ENCODE measurements around the gene PBXIP1.

The PBXIP1 gene

DNA sequence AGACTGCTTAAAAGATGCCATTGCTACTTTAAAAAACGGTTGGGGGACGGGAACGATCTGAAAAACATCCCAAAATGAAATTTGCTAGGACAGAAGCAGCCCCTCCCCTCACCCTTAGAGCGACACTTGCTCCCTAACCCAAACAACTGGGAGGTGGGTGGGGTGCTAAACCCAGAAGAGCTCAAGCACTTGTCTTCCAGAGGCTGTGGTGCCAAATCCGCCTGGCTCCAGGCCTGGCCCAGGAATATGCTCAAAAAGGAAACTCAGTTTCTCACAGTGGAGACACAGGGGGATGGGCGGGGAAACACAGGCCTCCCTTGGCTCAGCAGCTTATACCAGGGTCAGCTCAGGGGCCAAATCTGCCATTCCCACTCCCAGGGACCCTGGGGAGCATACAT lies 644 bp upstream of the PBXIP1 start:
- no peak for DNase-seq

DNA sequence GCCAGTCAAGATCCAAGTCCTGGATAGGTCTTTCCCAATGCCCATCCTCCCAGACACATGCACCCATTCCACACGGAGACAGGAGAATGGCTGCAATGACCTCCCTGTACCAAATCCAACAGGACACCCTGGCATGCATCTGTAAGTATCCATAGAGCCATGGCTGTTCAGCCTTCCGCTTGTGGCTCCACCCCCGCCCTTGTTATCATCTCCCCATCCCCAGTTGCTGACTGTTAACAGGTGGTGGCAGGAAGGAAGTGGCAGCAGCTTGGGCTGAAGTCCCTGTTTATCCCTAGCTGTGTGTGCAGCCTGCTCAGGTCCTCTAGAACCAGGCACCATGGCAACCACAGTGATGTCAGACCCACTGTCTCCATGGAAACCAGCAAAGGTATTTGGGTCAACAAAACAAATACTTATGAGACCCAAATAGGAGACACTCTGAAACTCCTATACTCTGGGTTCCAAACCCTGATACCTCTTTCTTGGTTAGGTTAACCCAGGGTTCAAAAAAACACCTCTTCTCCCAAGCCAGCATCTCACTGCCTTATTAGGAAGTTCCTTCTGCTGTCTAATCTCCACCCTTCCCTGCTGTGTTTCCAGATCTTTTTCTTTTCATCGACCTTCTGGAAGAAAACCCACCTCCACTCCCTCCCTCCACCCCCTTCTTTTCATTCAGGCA lies 721 bp downstream of the PBXIP1 start:
- no peak for DNase-seq

DNA sequence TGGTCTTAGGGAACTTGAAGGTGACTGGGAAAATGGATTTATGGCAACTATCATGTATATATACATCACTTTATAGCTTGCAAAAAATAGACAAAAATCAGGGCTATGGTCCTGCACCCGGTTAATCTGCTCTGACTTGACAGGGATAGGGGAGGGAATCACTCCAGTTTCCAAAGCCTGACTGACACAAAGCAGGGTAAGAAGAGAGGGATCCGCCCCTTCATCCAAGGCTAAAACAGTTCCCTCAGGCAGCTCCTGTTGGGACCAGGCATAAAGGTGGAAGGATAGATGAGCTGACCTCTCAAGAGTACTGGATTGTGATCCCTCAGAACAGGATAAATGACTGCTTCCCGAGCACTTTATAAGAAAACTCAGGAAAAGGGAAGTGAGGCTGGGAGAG lies 1.4 kb downstream of the PBXIP1 start:
- no peak for DNase-seq

DNA sequence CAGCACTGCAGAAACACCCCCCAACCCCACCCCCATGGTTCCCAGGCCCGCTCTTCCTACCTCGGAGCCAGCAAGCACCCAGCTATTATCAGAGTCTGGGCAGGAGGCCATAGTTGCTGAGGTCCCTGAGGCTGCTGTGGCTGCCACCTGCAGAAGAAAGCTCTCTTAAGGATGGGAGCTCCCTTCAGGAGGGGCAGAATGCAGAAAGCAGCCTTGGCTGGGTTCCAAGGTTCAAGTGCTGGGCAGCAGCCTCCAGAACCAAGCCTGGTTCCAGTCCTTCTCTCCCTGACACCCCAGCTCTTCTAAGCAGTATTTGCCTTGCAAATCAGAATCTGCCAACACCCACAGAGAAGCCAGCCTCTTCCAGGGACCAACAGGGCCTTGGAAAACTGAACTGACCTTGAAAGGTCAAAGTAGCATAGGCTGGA lies 2.3 kb downstream of the PBXIP1 start:
- no peak for DNase-seq

DNA sequence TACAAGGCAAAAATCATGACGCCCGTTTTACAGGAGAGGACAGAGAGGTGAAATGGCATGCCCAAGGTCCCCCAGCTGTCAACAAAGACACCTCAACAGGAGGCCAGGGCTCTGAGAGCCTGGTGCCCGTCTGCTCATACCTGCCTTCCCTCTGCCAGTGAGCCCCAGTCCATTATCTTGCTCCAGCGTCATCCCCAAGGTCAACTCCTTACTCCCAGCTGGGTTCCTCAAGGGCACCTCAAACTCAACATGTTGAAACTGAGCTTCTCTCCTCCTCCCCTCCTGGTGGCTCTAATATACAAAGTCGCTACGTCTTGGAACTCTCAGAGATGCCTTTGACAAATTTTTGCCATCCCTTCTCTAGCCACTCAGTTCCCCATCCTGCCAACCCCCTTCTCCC lies 3.2 kb downstream of the PBXIP1 start:
- DNase-seq: no peak

DNA sequence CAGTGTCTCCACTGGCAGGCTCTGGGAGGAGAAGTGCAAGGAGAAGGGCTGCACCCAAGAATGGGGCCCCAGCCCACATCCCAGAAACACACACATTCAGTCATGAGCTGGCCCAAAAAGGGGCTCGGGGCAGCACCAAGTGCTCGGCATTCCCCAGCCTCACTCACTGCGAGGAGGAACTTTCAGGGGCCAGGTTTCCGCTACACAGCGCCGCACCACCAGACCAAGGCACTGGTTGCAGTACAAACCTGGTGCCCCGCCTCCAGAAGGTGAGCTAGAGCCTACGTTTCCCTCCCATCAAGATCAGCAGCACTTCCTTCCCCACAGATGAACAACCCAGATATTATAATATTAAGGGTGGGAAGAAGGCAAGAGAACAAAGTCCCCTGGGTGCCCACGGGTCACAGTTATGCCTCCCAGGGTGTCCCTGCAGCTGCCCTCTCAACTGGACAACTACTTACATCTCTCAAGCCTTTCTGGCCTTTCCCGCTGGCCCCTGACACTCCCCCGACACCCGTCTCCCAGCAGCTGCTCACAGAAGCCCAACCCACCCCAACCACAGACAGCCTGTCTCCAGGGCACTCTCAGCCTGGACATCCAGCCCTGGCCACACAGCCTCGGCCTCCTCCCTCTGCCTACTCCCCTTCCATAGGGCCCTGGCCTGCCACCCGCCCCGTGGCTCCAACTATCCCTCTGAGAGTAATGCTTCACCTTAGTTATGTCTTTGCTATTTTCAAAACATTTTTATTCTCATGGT lies 3.8 kb downstream of the PBXIP1 start:
- DNase-seq: no peak

DNA sequence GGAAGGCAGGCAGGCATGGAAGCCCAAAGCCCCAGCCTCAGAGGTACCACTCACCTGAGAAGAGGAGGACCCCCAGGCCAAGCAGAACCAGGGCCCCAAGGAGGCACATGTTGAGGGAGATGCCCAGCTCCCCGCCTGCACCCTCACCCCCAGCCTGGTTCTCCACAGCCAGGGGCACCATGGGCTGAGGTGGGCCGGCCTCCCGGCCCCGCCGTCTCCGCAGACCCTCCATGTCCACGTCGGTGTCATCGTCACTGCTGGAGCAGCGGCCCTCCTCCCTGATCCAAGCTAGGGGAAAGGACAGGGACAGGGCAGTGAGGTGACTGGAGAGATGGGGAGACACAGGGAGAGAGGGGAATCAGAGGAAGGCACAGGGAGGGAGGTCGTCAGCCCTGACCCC lies 7.8 kb downstream of the PBXIP1 start:
- no peak for DNase-seq

DNA sequence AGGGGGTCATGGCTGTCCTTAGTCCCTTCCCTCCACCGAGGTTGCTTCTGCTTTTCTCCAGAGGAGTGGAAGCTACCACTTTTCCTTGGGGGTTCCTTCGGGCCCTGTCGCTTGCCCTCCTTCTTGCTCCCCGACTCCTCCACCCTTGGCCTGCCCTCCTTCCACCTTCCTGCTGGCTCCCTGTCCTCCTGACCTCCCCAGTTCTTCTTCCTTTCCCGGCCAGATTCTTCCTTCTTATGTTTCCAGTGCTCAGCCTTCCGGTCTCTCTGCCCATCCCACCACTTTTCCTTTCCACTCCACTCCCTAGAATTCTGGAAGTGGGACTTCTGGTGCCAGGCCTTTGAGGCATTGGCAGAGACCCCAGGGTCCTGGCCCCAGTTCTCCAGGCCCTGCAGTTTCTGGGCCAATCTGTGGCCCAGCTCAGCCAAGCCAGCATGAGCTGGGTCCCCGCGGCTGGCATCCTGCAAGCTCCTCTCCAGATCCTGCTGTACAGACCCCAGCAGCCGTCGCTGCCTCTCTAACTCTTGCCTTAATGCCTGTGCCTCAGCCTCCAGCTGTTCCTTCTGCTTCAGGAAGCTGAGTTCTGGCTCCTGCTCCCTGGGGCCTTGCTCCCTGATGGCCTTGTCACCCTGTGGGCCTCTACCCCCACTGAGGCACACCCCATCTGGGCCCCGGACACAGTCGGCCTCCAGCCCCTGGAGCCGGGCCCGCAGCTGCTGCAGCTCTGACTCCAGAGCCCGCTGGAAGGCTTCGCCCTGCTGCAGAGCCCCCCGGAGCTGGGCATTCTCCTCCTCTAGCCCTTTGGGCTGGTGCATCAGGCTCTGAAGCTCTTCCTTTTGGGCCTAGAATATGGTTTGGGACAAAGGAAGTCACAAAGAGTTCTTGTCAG lies 9.7 kb downstream of the PBXIP1 start:
- no peak for DNase-seq

DNA sequence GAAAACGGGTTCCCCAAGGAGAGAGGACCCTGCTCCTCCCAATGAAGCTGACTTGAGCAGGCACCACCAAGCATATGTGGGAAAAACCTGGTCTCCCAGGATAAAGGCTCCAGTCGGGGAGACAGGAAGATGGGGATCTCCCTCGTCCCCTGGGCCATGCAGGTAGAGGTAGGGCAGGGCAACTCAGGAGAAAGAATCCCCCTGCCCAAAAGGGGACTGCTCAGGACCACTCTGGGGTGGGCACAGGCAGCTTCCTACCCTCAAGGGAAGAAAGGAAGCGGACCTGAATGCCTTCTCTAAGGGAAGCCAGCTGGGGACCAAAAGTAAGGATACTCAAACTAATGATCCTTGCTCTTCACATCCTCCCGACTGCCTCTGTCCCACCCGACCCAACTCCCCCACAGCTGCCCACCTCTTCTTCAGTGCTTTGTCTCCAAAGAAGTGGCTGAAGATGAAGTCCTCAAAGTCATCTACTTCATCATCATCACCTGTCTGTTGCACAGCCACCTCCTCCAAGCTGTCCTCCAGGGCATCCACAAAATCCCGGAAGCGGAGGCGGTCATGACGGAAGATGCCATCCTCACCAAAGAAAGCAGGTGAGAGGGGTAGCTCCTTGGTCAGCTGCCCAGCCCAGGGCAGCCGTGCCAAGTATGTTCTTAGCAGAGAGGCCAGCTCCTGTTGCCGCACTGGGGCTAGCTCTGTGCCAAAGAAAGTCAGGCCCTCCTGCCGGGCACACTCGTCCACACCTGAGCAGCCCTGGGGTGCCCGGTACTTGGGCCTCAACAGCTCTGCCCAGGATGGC lies 10.5 kb downstream of the PBXIP1 start:
- no peak for DNase-seq

DNA sequence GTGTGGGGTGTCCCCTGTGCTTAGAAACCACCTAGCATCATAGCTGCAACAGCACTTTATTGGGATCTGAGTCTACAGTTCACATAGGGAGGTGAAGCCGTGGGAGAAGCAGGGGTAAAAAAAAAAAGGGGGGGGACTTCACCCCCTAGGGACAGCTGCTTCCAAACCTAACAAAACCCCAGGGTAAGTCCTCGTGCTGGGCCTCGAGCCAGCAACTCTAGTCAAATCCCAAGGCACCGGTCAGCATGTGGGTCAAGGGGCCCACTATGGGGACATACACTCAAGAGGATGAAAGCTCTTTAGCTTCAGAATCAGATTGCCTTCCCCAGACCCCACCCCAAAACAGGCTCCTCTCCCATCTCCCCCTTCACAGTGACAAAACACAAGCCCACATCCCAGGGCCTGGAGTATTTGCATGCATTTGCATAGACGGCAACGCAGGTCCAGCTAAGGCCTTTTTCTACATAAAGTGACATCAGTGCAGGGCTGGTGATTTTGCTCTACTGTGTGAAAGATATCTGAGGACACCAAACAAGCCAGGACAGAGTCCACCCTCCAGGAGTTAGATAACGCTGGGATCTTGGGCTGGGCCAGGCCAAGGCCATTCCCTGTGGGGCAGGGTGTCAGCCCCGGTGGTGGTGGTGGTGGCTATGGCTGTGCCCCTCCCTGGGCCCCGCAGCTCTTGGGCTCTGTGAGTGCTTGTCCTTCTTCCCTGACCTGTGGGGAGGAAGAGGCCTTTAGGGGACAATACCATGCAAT lies 11.3 kb downstream of the PBXIP1 start:
- no peak for DNase-seq

DNA sequence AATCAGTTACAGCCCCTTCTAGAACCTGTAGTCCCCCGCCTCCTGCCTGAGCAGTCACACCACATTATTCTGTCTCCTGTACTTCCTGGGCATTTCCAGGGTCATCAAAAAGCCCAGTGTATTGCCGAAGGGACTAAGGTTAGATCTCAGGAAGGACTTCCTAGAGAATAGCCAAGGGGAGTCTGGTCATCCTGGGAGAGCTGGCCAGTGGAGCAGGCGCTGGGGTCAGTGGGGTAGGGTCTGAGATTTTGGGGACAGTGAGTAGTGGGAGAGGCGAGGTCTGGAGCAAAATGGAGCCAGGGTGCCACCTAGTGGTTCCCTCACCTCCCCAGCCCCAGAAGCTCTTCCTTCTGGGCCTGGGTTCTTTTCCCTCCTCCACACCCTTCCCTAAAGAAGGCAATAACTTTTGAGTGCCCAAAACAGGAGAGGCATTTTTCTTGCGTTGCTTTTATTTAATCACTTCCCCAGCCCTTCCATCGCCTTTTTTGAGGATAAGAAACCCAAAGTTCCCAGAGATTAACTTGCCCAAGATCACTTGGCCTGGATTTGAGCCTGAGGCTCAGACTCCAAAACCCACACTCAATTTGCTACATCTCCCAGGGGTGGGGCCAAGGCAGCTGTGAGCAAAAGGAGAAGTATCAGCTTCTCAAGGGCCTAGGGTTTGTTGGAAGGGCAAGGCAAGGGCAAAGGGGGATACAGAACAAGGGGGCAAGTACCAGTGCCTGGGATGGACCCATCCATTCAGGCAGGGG lies 12.1 kb downstream of the PBXIP1 start:
- DNase-seq: peak; percentile 59 to 62

DNA sequence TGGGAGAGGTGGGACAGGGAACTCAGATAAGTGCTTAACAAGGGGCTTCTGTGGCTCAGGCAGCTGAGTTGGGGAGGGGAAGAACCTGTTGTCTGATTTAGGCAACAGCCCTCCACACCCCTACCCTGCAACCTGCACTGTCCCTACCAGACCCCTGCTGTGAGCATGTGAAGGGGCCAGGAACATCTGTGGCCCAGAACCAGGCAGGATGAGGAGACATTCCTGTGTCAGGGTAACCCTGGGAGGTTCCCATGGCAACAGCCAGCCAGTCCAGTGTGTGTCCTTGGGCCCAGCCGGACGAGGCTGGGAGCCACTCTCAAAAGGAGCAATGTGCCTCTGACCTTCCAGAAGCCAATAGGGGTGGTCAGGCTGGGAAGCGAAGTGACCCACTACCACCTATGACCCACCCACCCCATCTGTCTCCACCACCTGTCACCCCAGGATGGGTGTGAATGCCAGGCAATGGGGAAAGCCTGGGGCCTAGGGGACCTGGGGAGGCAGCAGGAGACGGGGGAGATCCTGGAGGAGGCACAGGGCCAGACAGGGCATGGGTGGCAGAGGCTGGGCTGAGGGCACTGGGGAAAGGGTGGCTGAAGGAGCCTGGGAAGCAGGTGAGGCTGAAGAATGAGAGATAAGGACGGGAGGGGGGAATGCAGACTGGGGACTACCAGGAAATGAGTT lies 14.4 kb downstream of the PBXIP1 start:
- DNase-seq: no peak

DNA sequence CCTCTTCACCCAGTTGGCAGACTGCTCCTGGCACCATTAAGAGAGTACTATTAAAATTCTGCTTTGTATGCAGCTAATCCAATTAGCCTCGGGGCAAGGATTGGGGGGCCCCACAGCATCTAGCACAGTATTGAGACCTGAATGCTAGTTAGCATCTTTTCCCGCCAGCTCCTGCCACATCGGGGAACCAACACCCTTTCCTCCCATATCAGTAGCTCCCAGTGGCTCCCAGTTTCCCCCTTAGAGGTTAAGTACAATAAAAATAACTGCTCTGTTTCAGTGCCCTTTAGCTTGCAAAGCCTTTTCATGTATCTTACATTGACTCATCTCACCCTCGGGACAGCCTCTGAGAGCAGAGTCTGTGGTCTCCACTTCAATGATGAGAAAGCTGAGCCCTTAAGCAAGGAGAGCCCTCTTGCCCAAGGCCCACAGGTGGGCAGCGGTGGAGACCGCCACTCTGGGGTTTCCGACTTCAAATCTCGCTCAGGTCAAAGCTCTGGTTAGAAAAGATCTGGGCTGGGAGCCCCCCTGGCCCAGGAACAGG lies 15.2 kb downstream of the PBXIP1 start:
- DNase-seq: no peak

DNA sequence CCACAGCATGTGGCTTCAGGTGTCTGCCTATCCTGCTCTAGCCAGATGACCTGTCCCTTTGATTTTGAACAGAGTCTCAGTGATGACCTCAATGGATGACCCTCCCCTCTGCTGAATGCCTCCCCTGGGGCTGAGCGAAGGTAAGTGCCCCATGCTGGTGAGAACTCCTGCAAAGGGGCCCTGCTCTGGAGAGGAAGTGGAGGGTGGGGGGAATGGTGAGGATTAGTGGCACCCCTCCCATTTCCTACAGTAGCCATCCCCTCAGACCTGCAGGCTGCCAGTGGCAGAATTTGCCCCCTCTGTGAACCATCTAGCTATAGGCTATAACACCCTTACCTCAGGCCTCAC lies 15.7 kb downstream of the PBXIP1 start:
- DNase-seq: no peak

DNA sequence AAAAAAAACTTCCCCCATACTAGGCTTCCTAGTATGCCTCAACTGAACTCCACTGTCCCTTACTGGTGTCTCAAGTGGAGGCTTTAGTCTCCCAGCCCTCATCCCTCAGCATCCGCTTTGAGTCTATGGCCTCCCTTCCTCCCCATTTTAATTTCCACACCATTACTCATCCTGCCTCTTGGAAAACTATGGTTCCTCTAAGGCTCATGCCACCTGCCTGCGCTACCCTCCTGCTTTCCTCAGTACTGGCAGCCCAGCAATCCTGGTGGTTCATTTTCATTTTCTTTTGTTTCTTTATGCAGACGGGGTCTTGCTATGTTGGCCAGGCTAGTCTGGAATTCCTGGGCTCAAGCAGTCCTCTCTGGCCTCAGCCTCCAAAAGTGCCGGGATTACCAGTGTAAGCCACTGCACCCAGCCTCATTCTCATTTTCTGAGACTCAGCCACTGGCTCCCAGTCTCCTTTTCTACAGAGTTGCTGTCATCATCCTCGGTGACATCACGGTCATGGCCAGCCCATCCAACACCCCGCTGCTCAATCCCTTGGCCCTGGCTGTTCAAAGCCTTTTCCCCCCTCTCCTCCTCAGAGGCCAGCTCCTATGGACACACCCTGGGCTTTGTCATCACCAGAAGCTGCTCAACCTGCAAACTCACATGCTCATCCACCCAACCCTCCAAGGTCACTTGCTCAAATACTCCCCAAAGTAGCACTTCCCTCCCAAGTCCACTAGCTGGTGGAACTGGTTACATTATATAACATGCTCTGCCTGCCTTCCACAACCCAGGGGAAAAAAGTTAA lies 17.1 kb downstream of the PBXIP1 start:
- no peak for DNase-seq

DNA sequence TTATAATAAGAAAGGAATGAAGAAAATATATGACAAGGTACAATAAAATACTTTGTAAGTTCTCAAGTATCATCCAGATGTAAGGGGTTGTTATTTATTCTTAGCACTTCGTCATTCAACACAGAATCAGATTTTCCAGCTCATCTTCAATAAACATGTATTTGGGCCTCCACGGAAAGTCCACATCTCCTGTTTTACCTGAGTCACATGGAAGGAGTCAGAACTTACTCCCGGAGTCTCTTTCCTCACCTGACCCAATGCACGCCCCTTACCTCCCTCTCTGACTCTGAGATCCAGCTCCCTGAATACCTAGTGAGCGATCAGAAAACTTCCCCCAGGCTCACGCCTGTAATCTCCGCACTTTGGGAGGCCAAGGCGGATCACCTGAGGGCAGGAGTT lies 17.9 kb downstream of the PBXIP1 start:
- DNase-seq: no peak

DNA sequence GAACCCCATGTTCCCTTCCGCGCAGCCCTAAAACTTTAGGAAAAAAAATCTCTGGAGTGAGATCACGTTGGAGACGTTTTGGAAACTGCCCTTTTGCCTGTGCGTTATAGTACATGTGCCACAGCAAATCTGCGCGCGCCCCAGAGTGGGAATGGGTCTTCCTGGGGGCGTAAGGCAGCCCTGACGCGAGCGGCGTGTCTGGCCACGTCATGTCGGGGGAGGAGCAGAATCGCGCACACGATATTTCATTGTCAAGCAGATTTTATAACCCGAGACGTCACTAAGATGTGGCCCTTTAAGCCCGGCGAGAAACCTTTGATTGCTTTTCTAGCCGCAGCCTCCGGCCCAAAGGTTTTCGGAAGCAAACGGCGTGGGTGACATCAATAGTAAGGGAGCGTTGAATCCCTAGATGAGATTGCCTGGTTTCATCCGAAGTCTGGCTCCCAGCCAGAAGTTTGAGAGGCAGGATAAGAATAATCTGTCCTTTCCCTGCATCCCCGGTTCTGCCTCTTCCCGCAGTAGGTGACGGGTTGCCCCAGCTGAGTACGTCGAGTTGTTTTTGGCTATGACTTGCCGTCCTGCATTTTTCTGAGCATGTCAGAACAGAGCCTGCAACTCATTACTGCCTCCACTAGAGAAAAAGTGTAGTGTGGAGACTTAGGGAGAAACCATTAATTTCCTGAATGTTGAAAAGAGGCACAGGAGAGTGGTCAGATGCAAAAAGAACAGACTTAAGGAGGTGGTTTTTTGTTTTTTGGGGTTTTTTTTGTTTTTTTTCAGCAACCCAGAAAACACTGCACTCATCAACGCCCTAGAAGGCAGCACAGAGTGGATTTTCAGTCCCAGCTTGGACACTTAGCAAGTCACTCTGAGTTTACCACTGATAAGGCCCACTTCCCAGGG lies 18.6 kb downstream of the PBXIP1 start:
- peak; percentile 90 to 93 for DNase-seq

DNA sequence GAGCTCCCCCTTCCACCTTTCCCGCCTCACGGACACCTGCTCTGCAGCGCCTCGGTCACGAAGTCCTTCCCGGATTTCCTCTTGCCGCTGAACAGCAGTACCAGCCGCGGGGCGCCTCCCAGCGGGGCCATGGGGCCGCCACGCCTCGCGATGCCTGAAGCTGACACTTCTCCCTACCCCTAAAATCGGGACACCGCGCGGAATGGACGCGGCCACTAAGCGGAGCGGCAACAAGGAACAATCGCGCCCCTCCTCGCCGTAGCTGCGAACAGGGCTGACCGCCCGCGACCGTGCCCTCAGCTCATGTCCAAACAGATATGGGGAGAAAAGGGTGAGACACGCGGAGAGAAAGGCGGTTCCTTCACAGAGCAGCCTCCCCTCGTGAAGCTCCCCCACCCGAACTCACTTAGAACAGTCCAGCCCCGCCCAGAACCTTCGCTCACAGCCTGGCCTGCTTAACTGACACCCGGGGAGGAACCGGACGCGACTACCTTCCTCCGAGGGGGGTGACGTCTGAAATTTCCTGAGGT lies 19.3 kb downstream of the PBXIP1 start, which contains the start of gene PMVK:
PMVK (minus strand) TSS at position 165 of the 530 bp plus-strand sequence; CDS start at position 131, 34 bp downstream.
- peak; percentile 93 to 96 for DNase-seq
